Measurements from ENCODE around the gene FTO.

The FTO gene

DNA sequence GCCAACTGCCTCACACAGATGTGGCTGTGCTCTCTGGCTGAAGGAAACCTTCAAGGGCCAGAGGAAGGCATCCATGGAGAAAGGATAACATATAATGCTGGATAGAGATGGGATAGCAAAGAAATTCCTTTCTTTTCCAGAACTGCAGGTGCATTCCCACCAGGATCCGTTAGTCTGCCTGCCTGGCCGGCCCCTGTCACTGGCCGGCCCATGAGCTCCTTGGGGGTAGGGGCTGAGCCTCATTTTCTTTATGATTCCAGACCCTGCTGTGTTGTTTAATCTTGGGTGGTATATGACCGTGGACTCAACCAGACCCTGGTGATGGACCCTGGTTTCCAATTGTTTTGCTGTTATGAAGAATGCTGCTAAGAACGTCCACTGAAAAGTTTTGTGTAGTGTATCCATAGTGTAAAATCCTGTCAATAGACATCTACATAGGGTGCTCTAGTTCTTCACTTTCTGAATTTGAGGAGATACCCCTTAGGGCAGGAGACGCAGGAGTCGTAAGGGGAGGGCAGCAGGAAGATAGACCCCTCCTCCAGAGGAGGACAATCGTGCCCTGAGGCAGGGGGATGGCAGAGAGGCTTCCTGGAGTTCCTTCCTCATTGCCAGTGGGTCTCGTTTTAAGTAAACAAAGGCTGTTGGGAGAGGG, 489.2 kb downstream of the FTO start:
- no peaks in the 10 kb centered on the region for H3K27me3 ChIP-seq (replicated peaks; ENCODE audit: insufficient read depth, low read length)
- no peak for DNase-seq
- H3K4me2 ChIP-seq (ENCODE audit: low read depth, low read length) = no peak overlapping the region; the same call in 1 of the 2 replicates
- no peaks in the 10 kb centered on the region for H3K4me1 ChIP-seq (ENCODE audit: low read length)
- no peaks in the 10 kb centered on the region for H4K20me1 ChIP-seq (ENCODE audit: insufficient read depth, low read length)
- no peak overlapping the region for H3K4me3 ChIP-seq (ENCODE audit: low read length)
- no peak for TF ChIP-seq EZH2phosphoT487 (IDR thresholded peaks at IDR 0.05; ENCODE audit: low read length)
- TF ChIP-seq, protein P1, sequence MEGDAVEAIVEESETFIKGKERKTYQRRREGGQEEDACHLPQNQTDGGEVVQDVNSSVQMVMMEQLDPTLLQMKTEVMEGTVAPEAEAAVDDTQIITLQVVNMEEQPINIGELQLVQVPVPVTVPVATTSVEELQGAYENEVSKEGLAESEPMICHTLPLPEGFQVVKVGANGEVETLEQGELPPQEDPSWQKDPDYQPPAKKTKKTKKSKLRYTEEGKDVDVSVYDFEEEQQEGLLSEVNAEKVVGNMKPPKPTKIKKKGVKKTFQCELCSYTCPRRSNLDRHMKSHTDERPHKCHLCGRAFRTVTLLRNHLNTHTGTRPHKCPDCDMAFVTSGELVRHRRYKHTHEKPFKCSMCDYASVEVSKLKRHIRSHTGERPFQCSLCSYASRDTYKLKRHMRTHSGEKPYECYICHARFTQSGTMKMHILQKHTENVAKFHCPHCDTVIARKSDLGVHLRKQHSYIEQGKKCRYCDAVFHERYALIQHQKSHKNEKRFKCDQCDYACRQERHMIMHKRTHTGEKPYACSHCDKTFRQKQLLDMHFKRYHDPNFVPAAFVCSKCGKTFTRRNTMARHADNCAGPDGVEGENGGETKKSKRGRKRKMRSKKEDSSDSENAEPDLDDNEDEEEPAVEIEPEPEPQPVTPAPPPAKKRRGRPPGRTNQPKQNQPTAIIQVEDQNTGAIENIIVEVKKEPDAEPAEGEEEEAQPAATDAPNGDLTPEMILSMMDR (IDR thresholded peaks at IDR 0.05; ENCODE audit: low read length) = no peak
- no peak for TF ChIP-seq EZH2 (optimal IDR thresholded peaks at IDR 0.05; ENCODE audit: low read depth, low read length)
- H3K9me3 ChIP-seq (replicated peaks; ENCODE audit: insufficient read depth, low read length) = no peaks in the 10 kb centered on the region
- H3K9ac ChIP-seq (ENCODE audit: low read length) = no peak overlapping the region
- no peaks in the 10 kb centered on the region for H3K79me2 ChIP-seq (ENCODE audit: low read length)
- H2AFZ ChIP-seq (ENCODE audit: low read length) = no peak overlapping the region
- no peaks in the 10 kb centered on the region for H3F3A ChIP-seq (ENCODE audit: insufficient read depth, low read length)
- no peak overlapping the region for H3K27ac ChIP-seq (ENCODE audit: low read length)
- H3K36me3 ChIP-seq (replicated peaks; ENCODE audit: insufficient read depth, low read length) = no peaks in the 10 kb centered on the region
- H3K9me2 ChIP-seq (replicated peaks; ENCODE audit: insufficient read depth, low read length) = no peaks in the 10 kb centered on the region

DNA sequence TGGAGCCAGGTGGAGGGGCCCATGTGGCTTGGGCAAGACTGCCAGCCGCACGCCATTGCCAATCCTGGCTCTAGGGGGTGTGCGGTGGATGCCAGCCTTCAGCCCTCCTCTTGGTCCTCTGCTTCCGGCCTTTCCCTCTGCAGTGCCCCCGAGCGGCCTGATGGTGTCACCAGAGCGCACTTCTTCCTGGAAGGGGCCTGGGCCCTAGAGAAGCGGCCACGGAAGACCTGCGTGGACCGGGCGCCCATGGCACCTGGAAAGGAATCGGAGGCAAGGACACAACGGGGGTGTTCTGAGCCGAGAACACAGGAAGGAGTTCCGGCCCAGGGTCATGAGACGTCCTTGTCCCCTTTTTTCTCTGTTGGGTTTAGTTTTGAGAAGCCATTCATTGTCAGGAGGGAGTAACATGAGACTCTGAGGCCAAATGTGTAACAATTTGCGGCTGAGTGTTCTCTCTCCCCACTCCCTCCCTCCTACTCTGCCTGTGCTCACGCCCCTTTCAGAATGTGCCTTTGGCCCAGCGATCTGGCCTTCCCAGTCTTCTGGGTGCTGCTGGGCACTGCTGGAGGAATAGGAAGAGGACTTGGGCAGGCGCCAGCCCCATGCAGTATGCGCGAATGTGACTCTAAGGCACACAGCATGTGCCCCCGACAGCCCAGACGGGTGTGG, 489.8 kb downstream of the FTO start:
- Histone ChIP-seq H2AFZ (ENCODE audit: low read length) (peak overlapping the region; percentile 56), H3K36me3 (replicated peaks; ENCODE audit: insufficient read depth, low read length) (no peaks in the 10 kb centered on the region), H3K4me3 (ENCODE audit: low read length) (0 out of 2 replicates have a peak overlapping the region, but pooled peaks have one; percentile 8)

DNA sequence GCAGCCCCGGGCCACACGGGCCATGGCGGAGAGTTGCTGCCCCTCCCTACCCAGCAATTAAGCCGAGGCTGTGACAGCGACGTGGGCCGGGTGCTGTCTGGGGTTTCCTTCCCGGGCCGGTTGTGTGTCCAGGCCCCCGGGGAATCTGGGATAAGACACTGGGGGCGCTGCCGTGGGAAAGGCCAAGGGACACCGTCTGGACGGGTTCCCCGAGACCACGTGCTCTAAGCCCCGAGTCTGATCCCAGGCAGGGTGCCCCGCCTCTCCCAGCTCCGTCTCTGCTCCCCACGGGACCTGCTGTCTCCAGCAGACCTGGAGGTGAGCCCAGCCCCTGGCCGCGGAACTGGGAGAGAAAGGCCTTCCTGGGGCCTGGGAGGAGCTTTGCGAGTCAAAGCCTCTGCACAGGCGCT, 490.4 kb downstream of the FTO start:
- Histone ChIP-seq H3K36me3 (replicated peaks; ENCODE audit: insufficient read depth, low read length) (no peaks in the 10 kb centered on the region), H3K9ac (ENCODE audit: low read length) (no peak overlapping the region), H3K9me2 (replicated peaks; ENCODE audit: insufficient read depth, low read length) (no peaks in the 10 kb centered on the region), H3K27me3 (replicated peaks; ENCODE audit: insufficient read depth, low read length) (no peaks in the 10 kb centered on the region), H3F3A (ENCODE audit: insufficient read depth, low read length) (no peaks in the 10 kb centered on the region), H3K4me1 (ENCODE audit: low read length) (no peaks in the 10 kb centered on the region), H3K4me2 (ENCODE audit: low read depth, low read length) (peak overlapping the region; percentile 59; the same call in 1 of the 2 replicates), H3K4me3 (ENCODE audit: low read length) (no peak overlapping the region), H3K9me3 (replicated peaks; ENCODE audit: insufficient read depth, low read length) (no peaks in the 10 kb centered on the region), H3K27ac (ENCODE audit: low read length) (no peak overlapping the region), H4K20me1 (ENCODE audit: insufficient read depth, low read length) (no peaks in the 10 kb centered on the region), H3K79me2 (ENCODE audit: low read length) (no peaks in the 10 kb centered on the region), H2AFZ (ENCODE audit: low read length) (no peak overlapping the region; the same call in 1 of the 2 replicates)
- TF ChIP-seq EZH2phosphoT487 (IDR thresholded peaks at IDR 0.05; ENCODE audit: low read length) (no peak), EZH2 (optimal IDR thresholded peaks at IDR 0.05; ENCODE audit: low read depth, low read length) (no peak)
- TF ChIP-seq, protein P1 (IDR thresholded peaks at IDR 0.05; ENCODE audit: low read length) = no peak
- DNase-seq = no peak

More for the DNA sequence above, 489.8 kb downstream of the FTO start:
- Histone ChIP-seq H3K27me3 (replicated peaks; ENCODE audit: insufficient read depth, low read length) (no peaks in the 10 kb centered on the region), H3K4me2 (ENCODE audit: low read depth, low read length) (peak overlapping the region; percentile 59; the same call in 1 of the 2 replicates), H3K27ac (ENCODE audit: low read length) (no peak overlapping the region), H3K9me2 (replicated peaks; ENCODE audit: insufficient read depth, low read length) (no peaks in the 10 kb centered on the region), H3K4me1 (ENCODE audit: low read length) (no peaks in the 10 kb centered on the region), H3K9me3 (replicated peaks; ENCODE audit: insufficient read depth, low read length) (no peaks in the 10 kb centered on the region), H3K79me2 (ENCODE audit: low read length) (no peaks in the 10 kb centered on the region), H3K9ac (ENCODE audit: low read length) (no peak overlapping the region), H3F3A (ENCODE audit: insufficient read depth, low read length) (no peaks in the 10 kb centered on the region), H4K20me1 (ENCODE audit: insufficient read depth, low read length) (no peaks in the 10 kb centered on the region)
- peak; percentile 50 for DNase-seq
- no peak for TF ChIP-seq EZH2phosphoT487 (IDR thresholded peaks at IDR 0.05; ENCODE audit: low read length)
- TF ChIP-seq, protein P1 (IDR thresholded peaks at IDR 0.05; ENCODE audit: low read length) = peak; percentile 67
